Measurements from ENCODE around the gene KCNQ4.

DNA sequence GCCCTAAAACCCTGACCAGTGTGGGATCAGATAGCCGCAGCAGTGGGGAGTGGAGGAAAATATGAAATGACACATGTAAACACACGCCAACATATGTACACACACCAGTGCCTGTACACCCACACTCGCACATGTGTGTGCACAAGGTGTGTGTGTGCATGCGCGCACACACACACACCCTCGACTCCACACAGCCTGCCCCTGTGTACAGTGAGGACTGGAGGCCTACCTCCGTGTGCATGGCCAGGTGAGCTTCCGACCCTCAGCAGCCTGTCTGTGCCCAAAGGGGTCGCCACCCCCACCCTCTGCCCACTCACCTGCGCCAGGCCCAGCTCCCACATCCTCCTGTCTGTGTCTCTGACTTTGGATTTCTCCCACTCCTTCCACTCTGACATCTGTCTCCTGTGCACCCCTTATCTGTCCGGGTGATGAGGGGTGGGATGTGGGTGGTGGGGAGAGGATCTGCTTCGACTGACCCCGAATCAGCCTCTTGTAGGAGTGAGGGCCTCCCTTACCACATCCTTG lies 46.9 kb downstream of the KCNQ4 start:
- TF ChIP-seq ZBED1 (IDR thresholded peaks at IDR 0.05; ENCODE audit: borderline replicate concordance) (no peak), SMARCA5 (IDR thresholded peaks at IDR 0.05) (no peak), MTA3 (IDR thresholded peaks at IDR 0.05; ENCODE audit: borderline replicate concordance, low read length) (no peak), FOS (IDR thresholded peaks at IDR 0.05; ENCODE audit: borderline replicate concordance, extremely low read depth, insufficient read length) (no peak), CREB1 (IDR thresholded peaks at IDR 0.05; ENCODE audit: low read depth) (no peak), MYC (IDR thresholded peaks at IDR 0.05; ENCODE audit: insufficient read depth, insufficient read length, insufficient replicate concordance, low read length, severe bottlenecking) (no peak), MXI1 (IDR thresholded peaks at IDR 0.05; ENCODE audit: low read depth, low read length) (no peak), TBL1XR1 (IDR thresholded peaks at IDR 0.05; ENCODE audit: low read depth, low read length) (no peak)
- TF ChIP-seq, protein P1, sequence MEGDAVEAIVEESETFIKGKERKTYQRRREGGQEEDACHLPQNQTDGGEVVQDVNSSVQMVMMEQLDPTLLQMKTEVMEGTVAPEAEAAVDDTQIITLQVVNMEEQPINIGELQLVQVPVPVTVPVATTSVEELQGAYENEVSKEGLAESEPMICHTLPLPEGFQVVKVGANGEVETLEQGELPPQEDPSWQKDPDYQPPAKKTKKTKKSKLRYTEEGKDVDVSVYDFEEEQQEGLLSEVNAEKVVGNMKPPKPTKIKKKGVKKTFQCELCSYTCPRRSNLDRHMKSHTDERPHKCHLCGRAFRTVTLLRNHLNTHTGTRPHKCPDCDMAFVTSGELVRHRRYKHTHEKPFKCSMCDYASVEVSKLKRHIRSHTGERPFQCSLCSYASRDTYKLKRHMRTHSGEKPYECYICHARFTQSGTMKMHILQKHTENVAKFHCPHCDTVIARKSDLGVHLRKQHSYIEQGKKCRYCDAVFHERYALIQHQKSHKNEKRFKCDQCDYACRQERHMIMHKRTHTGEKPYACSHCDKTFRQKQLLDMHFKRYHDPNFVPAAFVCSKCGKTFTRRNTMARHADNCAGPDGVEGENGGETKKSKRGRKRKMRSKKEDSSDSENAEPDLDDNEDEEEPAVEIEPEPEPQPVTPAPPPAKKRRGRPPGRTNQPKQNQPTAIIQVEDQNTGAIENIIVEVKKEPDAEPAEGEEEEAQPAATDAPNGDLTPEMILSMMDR (IDR thresholded peaks at IDR 0.05 in 2 of 3, conservative IDR thresholded peaks at IDR 0.05 in 1 of 3; ENCODE audit: control insufficient read depth in 2 of 3, extremely low read depth in 1 of 3, insufficient read depth in 1 of 3, low read depth in 3 of 3, low read length in 3 of 3), result no peak
- TF ChIP-seq, protein P2, sequence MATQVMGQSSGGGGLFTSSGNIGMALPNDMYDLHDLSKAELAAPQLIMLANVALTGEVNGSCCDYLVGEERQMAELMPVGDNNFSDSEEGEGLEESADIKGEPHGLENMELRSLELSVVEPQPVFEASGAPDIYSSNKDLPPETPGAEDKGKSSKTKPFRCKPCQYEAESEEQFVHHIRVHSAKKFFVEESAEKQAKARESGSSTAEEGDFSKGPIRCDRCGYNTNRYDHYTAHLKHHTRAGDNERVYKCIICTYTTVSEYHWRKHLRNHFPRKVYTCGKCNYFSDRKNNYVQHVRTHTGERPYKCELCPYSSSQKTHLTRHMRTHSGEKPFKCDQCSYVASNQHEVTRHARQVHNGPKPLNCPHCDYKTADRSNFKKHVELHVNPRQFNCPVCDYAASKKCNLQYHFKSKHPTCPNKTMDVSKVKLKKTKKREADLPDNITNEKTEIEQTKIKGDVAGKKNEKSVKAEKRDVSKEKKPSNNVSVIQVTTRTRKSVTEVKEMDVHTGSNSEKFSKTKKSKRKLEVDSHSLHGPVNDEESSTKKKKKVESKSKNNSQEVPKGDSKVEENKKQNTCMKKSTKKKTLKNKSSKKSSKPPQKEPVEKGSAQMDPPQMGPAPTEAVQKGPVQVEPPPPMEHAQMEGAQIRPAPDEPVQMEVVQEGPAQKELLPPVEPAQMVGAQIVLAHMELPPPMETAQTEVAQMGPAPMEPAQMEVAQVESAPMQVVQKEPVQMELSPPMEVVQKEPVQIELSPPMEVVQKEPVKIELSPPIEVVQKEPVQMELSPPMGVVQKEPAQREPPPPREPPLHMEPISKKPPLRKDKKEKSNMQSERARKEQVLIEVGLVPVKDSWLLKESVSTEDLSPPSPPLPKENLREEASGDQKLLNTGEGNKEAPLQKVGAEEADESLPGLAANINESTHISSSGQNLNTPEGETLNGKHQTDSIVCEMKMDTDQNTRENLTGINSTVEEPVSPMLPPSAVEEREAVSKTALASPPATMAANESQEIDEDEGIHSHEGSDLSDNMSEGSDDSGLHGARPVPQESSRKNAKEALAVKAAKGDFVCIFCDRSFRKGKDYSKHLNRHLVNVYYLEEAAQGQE (IDR thresholded peaks at IDR 0.05; ENCODE audit: low read depth, low read length), result no peak

Measured in GM12878 (cell line).